IPS DF 19.7 (cell line): Measurements from ENCODE around the gene STK26.
A peak's percentile ranks its signal among the peaks of the same experiment; 100 is the strongest.
"Not testable (repeated sequence)": the region's sequence is repeated elsewhere in the genome, so short reads cannot be mapped to it uniquely, and the experiment has no call there.

Experiments used
- DNase-seq: peaks from one replicate; pipeline ENCODE4 v3.0.0-alpha.2; 2013; ENCODE audit warnings: low read depth, low spot score

The STK26 gene

DNA sequence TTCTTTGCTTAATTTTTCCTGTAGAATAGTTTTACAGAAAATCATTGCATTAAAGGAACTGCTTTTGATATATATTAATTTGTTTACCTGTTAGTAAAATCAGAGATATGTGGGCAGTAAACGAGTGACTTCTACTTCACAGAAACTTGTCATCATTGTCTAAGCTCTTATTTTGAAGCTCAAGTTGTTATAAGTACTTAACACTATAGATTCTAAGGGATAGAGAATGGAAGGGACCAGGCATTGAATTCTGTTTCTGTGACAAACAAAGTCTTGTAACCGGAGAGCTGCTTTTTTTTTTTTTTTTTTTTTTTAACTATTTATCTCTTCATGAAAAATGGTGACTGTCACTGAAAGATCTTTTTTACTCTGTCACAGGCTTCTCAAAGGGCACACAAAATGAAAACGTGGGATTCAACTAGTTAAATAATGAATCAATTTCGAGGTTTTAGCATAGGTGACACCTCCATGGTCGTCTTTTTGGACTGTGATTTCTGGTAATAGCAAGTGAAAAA, 14.4 kb downstream of the STK26 start:
- DNase-seq: no peak

- DNase-seq: no peak
Observed at GRCh38 chrX:132040066-132040465, 17.0 kb downstream of the STK26 start.

- DNase-seq: no peak
Observed at GRCh38 chrX:132041015-132041414, 17.9 kb downstream of the STK26 start.

- no peak for DNase-seq
Observed at GRCh38 chrX:132043977-132044376, 20.9 kb downstream of the STK26 start.

DNA sequence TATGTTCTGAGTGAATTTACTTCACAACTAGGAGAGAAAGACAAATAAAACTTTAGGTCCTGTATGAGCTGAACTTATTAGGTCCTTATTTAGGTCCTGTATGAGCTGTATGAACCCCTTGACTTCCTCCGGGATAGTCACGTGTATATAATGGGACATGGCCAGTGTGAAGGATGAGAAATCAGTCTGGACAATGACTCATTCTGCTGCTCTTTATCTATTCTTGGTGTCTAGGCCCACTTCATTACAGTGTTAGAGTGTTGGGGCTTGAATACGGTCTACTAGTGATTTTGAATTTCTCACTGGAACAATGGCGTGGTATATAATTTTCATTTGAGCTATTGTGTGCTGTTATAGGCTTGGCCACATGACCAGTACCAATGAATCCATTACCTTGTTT, 21.9 kb downstream of the STK26 start:
- no peak for DNase-seq

DNA sequence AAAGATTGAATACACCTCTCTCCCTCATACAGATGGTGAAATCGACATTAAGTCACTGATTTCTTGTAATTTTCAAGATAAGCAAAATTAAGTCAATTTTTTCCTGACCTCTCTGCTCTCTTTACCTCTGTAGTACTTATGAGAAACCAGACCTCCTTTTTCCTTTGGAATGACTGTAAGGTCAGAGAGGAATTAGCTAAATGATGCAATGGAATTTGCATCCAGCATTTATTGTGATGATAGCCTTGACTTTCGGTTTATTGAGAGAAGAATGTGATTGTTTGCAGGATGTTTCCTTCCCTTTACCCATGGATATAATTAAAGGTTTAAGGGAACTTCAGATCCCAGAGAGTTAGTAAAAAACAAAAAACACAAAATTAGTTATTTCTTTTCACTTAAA, 22.4 kb downstream of the STK26 start:
- no peak for DNase-seq

GRCh38 chrX:132046533-132046932, 23.4 kb downstream of the STK26 start:
- no peak for DNase-seq

- DNase-seq: not testable (repeated sequence)
Observed at GRCh38 chrX:132051778-132052177, 28.7 kb downstream of the STK26 start.

DNA sequence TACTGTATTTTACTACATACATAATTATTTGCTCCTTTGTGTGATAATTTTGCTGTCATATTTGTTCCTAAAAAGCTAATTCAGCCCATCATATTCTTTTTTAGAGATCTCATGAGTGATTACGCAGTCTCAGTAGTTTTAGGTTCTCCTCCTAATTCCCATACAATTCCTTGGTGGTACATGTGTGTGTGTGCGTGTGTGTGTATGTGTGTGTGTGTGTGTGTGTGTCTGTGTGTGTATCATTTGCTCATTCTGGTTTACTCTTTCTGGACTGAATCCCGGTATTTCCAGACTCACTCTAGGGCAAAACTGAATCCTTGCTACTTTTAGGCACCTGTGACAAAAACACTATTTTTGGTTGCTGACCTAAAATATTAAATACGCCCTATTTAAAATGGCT, 34.9 kb downstream of the STK26 start:
- no peak for DNase-seq

GRCh38 chrX:132058975-132059374, 35.9 kb downstream of the STK26 start:
- DNase-seq: no peak

- no peak for DNase-seq
Observed at GRCh38 chrX:132059973-132060540, 37.0 kb downstream of the STK26 start.

DNA sequence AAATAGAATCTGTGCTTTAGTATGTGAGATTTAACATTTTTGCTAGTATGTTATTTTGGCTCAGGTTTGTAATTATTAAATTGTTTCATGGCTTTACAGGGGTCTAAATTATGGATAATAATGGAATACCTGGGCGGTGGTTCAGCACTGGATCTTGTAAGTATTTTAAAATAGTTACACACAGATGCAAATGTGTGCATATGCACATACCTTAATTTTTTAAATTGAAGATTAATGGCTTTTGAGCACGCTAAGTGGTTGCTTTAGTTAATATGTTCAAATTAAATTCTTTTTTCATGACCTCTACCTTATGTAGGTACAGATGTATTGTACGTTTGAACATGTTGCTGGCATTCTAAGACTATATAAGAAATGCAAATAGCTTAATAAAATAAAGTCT, 40.2 kb downstream of the STK26 start:
- no peak for DNase-seq

GRCh38 chrX:132063862-132064261, 40.8 kb downstream of the STK26 start:
- DNase-seq: no peak

GRCh38 chrX:132068405-132068804, 45.3 kb downstream of the STK26 start:
- no peak for DNase-seq

- no peak for DNase-seq
Observed at GRCh38 chrX:132071254-132071653, 48.2 kb downstream of the STK26 start.

DNA sequence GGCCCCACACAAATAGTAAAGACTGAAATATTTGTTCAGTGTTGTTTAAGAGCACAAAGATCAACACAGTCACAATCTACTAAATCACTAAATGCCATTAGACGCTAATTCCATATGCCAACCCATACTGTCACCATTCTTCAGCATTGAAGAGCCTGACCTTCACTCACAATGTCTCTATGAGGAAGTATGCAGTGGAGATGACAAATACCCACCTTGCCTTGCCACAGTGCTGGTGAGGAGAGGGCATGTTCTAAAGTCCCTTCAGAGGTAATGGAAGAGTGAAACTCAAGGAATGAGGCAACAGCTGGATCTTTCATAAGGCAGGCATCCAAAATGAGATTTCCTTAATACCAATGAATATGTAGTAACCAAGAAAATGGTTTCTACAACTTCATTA, 54.3 kb downstream of the STK26 start:
- no peak for DNase-seq

GRCh38 chrX:132077912-132078311, 54.8 kb downstream of the STK26 start:
- no peak for DNase-seq

- DNase-seq: no peak
Observed at GRCh38 chrX:132085786-132086185, 62.7 kb downstream of the STK26 start.

GRCh38 chrX:132086672-132087071, 63.6 kb downstream of the STK26 start:
- DNase-seq: no peak

DNA sequence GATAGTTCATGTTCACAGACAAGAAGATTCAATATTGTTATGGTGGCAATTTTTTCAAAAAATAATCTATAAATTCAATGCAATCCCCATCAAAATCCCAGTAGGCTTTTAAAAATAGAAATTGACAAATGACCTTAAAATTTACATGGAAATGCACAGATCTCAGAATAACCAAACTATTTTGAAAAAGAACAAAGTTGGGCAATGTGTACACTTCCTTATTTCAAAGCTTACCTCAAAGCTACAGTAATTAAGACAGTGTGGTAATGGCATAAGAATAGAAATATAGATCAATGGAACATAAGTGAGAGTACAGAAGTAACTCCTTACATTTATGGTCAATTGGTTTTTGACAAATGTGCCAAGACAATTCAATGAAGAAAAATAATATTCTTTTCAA, 65.8 kb downstream of the STK26 start:
- no peak for DNase-seq

GRCh38 chrX:132090403-132091159, 67.5 kb downstream of the STK26 start:
- DNase-seq: no peak

DNA sequence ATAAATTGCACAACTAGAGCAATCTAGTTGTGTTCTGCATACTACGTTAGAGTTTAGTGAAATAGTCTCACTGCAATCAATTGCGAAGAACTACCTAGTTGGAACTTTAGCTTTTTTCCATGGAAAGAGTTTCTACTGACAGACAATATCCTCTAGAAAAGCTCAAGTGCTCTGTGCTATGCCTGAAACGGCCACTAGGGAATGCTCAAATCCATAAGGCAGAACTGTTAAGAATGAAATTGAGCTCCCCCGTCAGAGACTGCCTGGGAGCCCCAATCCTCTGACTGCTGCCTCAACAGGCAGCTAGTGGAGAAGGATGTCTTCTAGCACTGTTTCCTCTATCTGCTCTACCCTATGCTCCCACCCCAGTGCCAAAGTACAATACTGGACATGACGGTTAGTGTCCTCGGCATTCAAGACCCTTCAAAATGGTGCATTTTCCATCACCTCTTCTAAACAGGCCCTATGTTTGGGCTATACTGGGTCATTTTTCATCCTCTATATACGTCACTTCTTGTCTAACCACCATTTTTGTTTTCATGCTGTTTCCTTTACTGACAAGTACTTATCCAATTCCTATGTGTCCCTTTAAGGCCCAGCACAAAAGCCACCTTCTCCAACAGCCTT, 69.5 kb downstream of the STK26 start:
- peak; percentile 40 for DNase-seq
